HG02884 (cell line): ENCODE results near the gene GRB10.

Experiments used
- ATAC-seq: cut with Tn5 transposase; IDR thresholded peaks from one replicate; pipeline ENCODE4 v1.9.1; 2021; ENCODE audit warnings: mild to moderate bottlenecking, moderate library complexity; ENCODE audit not compliant: unreplicated experiment

GRB10 gene

DNA sequence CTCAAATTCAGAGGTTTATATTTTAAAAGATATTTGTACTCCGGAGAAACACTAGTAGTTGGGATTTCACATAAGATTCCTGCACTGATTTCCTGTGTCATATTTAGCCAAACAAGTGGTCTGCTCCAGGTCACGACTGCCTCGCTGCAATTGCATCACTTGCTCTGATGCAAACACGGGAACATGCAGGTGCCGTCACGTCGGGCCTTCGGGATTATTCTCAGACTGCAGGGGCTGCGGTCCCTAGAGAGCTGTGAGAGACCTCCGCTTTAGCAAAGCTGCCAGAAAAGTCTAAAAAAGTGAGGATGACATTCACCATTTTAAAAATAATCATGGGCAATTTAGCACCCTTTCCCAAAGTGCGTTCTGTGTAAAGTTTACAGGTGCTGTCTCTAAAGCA is 124.0 kb downstream of the GRB10 start:
- ATAC-seq, result no peak

DNA sequence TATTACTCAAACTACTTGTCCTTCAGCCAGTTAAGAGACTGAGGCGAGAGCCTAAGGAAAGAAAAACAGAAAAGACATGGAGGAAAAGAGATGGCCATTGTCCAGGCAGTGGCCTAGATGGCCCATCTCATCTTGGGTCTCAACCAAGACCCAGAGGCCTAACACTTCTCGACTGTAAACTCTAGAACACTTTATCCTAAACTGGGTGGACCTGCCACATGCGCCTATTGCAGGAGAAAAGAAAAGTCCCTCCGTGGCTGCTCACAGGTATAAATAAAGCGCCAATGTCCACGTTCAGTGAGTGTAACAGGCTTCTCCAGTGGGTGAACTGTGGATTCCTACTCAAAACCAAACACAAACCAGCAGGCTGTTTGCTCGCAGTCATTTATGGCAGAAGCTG is 124.8 kb downstream of the GRB10 start:
- no peak for ATAC-seq

DNA sequence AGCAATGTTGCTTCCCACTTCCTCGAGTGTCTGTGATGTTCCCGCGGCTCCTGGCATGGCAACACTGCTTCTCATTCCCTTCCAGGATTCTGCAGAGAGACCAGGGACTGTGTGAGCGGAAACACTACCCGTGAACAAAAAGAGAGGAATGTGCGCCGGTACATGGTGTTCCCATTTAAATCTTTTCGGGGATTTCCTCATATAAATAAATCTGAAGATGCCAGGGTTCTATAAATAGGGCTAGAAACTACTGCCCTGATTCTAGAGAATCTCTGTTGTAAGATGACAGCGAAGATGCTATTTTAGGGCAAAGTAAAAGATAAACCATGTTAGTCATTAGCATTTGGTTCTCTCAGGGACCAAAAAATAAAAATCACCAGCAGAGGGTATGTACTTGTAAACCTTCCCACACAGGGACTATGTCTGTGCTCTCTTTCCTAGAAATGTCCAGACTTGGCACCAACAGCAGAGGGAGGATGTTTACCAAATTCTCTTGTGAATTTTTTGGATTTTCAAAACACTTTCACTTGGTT is 125.3 kb downstream of the GRB10 start:
- no peak for ATAC-seq

DNA sequence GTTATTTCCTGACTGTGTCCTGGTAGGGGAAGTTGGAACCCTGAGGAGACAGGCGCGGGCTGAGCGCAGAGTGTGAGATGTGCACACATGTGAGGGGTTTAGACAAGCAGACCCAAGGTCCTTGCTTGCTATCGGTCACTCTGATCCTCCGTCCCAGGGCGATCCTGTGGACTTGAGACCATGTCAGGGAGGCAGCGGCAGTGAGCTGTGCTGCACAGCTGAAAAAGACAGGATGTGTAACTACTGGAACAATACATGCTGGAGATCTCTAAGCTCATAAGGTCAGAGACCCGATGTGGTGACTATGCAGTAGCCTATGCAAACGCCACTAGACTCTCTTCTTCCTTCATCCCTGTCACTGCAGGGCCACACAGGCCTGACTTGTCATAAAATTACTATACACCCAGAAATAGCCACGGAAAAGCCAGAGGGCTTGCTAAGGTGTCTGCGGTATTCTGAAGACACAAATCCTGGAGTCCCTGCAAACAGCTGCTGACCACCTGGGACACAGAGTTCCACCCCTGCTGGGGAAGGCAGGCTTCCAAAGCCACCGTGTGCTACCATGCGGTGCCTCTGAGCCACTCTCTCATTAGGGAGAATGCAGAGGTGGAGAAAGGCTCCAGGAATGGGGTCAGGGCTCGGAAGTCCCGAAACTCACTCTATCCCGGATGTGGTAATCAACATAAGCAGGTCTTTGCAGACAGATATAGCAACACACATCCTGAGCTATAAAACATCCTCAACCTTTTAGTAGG is 126.4 kb downstream of the GRB10 start:
- no peak for ATAC-seq

DNA sequence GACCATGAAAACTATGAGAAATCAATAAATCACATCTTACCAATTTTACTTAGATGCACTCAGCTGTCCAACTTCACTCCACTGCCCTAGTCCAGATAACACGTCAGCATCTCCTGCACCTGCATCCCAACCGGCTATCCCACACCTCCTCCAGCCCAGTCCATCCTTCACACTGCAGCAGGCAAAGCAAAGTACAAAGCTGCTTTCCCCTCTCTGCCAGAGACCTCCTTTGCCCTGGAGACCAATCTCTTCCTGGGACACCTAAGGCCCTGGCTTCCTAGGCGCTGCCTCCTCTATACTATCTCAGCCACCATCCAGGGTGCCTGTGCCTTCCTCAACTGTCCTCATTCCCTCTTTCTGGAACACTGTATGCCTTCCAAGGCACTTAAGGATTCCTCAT is 127.2 kb downstream of the GRB10 start:
- ATAC-seq, result no peak

DNA sequence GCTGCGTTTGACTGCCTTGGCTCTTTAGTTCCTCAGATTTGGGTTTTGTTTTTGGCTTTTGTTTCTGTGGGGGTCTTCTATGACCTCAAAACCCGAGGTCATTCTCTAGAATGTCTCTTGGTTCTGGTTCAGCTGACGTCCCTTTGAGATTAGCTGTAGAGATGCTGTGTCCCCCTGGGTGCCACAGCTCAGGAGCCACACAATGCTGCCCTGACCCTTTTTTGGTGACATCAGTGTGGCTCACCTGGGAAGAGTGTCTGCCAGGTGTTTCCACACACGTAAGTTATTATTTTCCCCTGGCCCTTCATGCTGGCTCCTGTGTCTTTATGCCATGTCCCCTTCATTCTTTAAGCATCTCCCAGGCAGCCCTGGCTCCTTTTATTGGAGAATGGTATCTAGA is 127.7 kb downstream of the GRB10 start:
- no peak for ATAC-seq

DNA sequence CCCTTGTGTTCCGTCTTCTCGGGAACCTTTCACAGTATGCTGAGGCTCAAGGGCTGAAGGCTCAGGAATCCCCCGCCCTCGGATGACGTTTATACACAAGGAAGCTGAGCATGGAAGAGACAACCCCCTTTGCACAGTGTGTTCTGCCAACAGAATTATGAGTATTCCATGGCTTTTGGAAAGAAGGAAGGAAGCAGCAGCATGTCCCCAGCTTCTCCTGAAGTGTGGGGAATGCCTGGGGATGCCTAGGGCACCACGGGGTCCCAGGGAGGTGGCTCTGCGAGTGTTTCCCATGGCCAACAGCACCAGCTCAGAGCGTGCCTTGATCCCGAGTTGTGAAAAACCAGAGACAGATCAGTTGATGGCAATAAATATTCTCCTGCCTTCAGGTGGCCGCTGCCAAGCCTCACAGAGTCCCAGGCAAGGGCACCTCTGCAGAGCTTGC is 128.7 kb downstream of the GRB10 start:
- ATAC-seq, result no peak

DNA sequence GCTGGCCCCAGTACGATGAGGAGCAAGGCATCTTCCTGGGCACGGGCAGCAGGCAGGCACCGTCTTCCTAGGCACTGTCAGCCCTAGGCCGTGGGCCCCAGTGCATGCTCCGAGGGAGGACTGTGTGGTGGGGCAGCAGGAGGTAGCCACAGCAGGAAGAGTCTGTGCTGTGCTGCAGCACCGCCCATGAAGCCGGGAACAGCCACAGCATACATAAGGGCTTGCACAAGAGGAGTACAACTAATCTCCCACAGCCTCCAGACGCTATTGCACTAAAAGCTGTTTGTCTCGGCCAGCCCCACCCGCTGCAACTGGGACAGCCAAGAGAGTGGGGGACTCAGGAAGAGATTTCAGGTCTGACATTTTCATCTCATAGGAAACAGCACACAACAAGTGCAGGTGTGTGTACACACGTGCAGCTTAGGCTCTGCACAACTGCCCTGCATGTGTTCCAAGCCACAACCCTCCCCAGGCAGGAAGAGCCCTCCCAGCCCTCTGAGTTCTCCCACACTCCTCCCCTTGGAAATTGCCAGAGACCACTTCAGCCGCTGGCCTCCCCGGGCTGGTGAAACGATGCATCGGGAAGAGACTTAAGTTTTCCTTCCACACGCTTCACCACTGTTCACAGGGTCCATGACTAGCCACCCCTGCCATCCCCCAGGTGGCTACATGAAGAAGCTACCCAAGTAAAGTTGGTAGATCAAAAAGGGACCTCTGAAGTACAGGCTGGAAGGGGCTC is 129.4 kb downstream of the GRB10 start:
- ATAC-seq, result no peak

DNA sequence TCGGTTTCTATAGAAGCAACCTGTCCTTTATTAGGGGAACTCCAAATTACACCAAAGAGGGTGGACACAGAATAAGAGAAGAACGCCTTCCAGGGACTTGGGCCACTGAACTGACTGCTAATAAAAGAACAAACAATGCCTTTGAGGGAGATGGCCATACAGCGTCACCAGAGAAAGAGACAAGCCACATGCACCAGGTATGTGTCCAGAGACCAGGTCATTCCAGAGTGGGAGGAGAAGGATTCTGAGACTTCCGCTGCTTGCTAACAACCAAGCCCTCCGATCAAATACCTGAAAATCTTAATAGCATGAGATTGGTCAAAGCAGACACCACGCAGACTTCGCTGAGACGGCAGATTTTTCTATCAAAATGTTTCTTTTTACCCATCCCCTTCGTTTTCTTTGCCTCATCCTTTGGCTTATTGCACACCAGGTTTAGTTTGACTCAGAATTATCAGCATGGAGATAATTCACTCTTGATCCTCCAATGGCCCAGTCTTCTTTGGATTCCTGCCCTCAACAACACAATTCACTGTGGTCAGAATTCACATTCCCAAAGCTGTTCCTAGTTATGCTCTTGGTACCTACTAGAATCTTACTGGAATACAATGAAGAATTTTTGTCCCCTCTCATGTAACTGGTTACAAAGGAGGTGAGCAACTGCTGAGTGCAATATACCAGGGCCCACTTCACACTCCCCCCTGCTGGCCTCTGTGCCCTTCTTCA is 130.1 kb downstream of the GRB10 start:
- no peak for ATAC-seq

DNA sequence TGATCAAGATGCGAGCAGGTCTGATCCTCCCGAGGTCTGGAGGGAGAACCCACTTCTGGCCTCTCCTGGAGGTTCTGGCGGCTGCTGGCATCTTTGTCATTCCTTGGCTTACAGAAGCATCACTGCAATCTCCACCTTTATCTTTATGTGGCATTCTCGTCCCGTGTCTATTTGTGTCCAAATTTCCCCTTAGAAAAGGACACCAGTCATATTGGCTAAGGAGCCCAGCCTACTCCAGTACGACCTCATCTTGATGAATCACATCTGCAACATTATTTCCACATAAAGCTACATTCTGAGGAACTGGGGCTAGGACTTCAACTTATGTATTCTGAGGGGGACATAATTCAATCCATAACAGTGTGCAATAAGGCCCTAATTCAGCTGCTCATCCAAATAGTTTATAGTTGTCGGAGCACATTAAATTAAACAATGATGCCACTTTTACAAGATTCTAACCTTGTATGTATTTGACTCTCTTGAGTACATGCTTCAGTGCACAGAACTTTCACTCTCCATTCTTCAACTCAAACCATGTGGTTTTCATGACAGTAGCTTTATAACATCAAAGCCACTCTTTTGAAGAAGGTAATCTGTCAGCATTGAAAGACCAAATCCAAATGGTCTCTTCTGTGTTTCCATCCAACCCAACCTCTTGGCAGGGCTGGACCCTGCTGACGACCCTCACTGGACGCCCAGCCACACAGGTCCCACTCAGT is 131.3 kb downstream of the GRB10 start:
- peak; percentile 71 for ATAC-seq

DNA sequence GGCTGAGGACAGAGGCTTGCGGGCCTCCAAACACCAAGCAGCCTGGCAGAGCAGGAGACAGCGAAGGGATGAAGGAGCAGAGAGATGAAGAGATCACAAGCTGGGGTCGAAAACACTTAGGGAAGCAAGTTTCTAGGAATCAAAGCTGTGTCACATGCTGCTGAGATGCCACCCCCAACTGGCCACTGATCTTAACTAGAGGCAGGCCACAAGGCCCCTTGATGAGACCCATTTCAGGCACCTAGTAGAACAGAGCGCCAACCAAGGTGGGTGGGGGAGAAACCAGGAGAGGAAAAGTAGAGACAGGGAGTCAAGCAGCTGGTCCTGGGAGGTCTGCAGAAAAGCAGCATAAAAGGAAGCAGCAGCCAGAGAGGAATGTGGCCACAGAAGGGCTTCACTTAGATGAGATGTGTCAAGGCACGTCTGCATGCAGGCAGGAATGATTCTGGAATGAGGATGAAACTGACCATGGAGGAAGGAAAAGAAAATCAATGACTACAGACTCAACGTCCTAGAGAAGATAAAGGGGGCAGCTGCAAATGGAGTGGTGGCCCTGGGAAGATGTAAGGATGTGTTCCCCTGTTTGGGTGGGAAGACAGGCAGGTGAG is 132.5 kb downstream of the GRB10 start:
- ATAC-seq, result no peak

DNA sequence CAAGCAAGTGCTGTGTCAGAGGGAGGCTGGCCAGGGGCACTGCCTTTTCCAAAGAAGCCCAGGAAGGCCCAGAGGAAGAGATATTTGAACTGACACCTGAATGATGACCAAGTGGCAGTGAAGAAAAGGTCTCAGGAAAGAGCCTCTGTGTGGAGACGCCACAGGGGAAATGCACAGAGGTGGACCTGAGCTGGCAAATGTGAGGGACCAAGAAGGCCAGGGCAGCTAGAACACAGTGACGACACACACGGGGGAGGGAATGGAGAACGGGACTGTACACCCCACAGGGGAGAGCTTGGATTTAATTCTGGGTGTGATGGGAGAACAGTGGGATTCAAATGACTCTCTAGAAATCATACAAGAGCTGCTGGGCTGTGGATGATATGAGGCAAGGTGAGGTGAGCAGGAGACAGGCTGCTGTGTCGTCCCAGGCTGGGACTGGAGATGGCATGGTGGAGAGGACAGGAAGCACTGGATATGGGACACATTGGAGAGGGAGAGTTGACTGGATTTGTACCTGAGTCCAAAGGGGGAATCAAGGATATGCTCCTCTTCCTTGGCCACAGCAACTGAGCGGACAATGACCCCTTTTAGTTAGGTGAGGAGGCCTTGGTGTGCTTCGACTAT is 133.3 kb downstream of the GRB10 start:
- no peak for ATAC-seq

DNA sequence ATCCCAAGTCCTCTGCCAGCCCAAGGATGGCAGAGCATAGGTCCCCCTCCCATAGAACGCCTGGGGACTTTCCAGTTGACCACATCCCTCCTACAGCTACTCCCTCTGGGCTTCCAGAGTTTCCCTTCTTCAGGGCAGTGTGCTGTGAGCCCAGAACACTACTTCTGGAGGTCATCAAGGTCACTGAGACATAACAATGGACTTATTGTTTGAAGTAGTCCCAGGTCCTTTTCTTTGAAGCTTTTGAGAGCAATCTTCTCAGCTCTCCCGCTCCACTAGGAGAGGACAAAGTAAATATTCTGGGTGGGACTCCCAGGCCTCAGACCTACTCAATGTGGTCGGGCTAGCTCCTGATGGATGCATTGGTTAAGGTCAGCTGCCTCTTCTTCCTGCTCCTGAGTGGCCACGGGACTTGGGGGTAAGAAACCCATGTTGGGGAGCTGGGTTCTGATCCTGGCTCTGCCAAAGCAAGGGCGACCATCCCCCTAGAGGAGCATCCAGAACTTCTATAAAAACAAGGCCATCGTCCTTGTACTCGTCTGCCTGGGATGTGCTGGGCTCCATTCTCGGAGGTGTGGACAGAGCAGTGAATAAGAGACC is 134.0 kb downstream of the GRB10 start:
- no peak for ATAC-seq

DNA sequence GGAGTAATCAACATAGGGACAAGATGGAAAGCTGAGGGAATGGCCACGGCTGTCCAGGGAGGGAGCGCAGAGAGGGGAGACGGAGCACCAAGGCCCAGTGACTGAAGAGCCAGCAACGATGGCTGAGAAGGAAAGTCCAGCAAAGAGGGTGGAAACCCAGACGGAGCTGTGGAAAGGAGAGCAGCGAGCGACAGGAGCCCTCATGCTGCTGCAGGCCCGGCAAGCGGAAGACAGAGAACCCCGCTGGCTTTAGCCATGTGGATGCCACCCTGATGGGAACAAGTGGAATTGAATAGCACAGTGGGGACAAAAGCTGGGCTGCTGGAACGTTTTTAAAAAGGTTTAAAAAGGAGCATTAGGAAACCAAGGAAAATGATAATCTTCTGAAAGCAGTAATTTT is 134.6 kb downstream of the GRB10 start:
- ATAC-seq, result no peak

DNA sequence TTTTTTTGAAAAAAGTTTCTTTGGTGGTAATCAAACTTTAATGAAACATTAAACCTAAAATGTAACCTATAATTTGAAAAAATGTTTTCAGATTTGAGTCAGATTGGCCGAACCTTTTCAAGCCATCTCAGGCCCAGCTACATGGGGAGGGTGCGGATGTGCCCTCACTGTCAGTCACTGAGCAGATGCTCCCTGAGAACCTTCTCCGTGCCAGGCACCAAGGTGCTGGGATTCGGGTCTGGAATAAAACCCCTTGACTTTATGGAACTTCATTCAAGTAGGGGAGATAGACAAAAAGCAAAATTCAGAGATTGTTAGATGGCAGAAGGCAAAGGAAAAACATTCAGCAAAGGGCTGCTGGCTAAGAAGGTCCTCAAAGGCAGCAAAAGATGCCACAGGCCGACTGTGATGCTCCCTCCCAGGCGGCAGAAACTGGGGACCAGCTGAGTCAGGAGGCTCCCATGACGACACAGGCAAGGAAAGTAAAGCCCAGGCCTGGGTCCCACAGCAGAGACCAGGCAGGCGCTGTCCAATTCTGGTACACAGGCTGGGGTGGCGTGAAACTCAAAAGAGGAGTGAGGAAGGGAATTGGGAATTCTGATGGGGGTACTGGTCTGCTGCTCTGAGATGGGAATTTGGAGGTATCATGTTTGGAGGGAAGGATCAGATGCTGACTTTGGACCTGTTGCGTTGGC is 135.3 kb downstream of the GRB10 start:
- ATAC-seq, result no peak

DNA sequence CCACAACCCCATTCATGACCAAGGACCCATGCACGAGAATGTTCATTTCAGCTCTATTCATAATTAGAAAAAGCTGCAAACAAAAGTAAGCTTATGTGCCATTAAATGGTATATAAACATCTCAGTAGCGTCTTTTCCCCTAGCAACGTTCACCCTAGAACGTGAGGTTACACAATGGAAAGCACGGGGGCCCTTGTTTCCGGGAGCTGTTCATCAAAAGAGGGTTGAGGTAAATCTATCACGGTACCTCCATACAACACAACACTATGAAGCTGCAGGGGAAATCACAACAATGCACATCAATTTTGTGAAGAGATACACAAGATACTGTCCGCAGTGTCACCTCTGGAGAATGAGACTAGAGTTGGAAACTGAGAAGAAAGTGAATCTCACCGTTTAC is 136.6 kb downstream of the GRB10 start:
- ATAC-seq, result no peak

DNA sequence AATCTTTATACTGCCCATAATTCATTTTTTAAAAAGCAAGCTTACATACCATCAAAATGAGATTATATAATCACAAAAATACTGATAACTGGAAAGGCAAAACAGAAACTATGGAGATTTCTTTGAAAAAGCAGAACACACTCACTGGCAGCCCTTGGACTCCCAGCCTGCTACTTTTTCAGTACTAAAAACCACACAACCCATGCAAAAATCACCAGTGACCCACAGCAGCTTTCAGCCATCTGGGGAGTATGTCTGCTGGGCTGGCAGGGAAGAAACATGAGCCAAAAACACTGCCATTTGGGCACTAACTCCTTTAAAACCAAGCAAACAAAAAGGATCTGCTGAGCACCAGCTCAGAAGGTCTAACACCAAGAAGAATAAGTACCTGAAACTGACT is 137.5 kb downstream of the GRB10 start:
- no peak for ATAC-seq

DNA sequence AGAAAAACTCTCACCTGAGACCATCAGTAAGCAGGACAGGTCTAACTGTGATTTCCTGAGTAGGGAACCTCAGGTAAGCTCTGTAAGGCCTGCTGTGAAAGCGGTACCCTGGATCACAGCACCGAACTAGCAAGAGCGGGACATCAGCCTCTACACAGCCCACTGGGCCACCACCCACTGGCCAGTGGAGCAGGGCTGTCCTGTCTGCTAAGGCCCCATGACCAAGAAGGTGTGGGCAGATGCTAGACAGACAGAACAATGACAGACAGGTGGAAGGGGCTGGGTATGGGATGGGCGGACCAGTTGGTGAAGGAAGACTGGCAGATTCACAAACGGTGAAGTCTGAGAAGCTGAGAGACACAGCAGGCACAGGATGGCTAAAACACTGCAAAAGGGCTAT is 138.1 kb downstream of the GRB10 start:
- no peak for ATAC-seq

DNA sequence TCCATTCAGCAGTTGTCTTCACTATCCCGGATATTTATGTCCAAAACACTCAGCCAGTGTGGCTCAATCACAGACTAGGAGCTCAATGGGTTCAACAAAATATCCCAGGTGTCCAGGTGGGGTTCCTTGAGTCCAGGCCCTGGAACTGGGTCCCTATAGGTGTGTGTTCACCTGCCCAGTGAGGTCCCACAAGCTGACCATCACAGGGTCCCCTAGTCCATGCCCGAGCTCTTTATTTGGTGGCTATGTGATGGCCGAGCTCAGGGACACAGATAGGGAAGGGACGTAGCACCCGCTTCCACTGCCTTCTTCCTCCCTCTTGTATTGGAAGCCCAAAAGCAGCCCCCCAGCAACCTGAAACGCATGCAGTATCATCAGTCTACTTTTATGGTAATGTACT is 138.6 kb downstream of the GRB10 start:
- no peak for ATAC-seq
